H1 (cell line): Measurements from ENCODE around the gene TTC28. TPM values are rescaled to one million over a fixed set of nuclear protein-coding genes. Genes with fewer than 3 reads are reported as not detected.

Experiments used
- CTCF ChIA-PET: fragments of 300-600 bp; sonication (Branson Sonifier 250); formaldehyde crosslinking; loops from one replicate; lab custom pipeline; 2021; ENCODE audit not compliant: partially characterized antibody; lab: Charles Lee
- POLR2A ChIA-PET: fragments of 300-600 bp; sonication (Branson Sonifier 250); formaldehyde crosslinking; loops from one replicate; lab custom pipeline; 2021; ENCODE audit warnings: inconsistent platforms; ENCODE audit not compliant: partially characterized antibody; lab: Charles Lee
- DNase-seq, 2 experiments: peaks; one replicate each; pipeline versions ENCODE4 v3.0.0 to v3.0.0-alpha.2; 2010 to 2022; ENCODE audit warnings: low spot score in 2 of 2, low read depth in 1 of 2, mixed read lengths in 1 of 2
- FAIRE-seq: peaks from 2 replicates; lab custom pipeline; 2011; peaks lifted over from hg19 to GRCh38; lab: Jason Lieb, UNC
- H2AFZ ChIP-seq: 2 replicates; pipeline ENCODE4 v1.8.1; 2012; ENCODE audit warnings: low read length, inconsistent platforms
- H2AK5ac ChIP-seq: 2 replicates; pipeline ENCODE4 v1.6.1; 2013; ENCODE audit warnings: low read depth, low read length
- H2BK120ac ChIP-seq: replicated peaks from 2 replicates; pipeline ENCODE3; 2013; ENCODE audit warnings: low read depth, low read length, inconsistent platforms
- H2BK12ac ChIP-seq: 2 replicates; pipeline ENCODE4 v1.6.1; 2013; ENCODE audit warnings: low read depth, low read length
- H2BK15ac ChIP-seq: 2 replicates; pipeline ENCODE4 v1.6.1; 2013; ENCODE audit warnings: low read length
- H2BK20ac ChIP-seq: 2 replicates; pipeline ENCODE4 v1.6.1; 2013; ENCODE audit warnings: low read length
- H2BK5ac ChIP-seq: 2 replicates; pipeline ENCODE4 v1.6.1; 2013; ENCODE audit warnings: low read depth, low read length
- H3K14ac ChIP-seq: 2 replicates; pipeline ENCODE4 v1.6.1; 2013; ENCODE audit warnings: inconsistent platforms; ENCODE audit not compliant: insufficient read length
- H3K18ac ChIP-seq: 2 replicates; pipeline ENCODE4 v1.6.1; 2013; ENCODE audit warnings: low read length; ENCODE audit errors: extremely low read depth
- H3K23ac ChIP-seq: 2 replicates; pipeline ENCODE4 v1.6.1; 2013; ENCODE audit warnings: inconsistent platforms; ENCODE audit not compliant: insufficient read length
- H3K23me2 ChIP-seq: 2 replicates; pipeline ENCODE4 v1.6.1; 2013; ENCODE audit warnings: low read depth, low read length
- H3K27ac ChIP-seq: 2 replicates; pipeline ENCODE4 v1.6.1; 2011; ENCODE audit warnings: low read depth, low read length, inconsistent platforms
- H3K27me3 ChIP-seq, 4 experiments: replicated peaks in 1 of 4; 1 replicate in 1 of 4; 2 replicates in 3 of 4; pipeline versions ENCODE4 v1.6.1 to v1.8.1; 2011 to 2013; ENCODE audit warnings: low read length in 3 of 4, mild to moderate bottlenecking in 3 of 4, inconsistent platforms in 2 of 4, mixed read lengths in 2 of 4, moderate library complexity in 1 of 4; ENCODE audit not compliant: control insufficient read depth in 3 of 4, insufficient read depth in 3 of 4; ENCODE audit errors: extremely low read depth in 1 of 4
- H3K36me3 ChIP-seq, 4 experiments: 2 replicates each; pipeline versions ENCODE4 v1.6.1 to v1.8.1; 2011 to 2013; ENCODE audit warnings: mild to moderate bottlenecking in 4 of 4, low read length in 3 of 4, moderate library complexity in 2 of 4, control low read depth in 1 of 4, inconsistent platforms in 1 of 4; ENCODE audit not compliant: insufficient read depth in 4 of 4, control insufficient read depth in 2 of 4
- H3K4ac ChIP-seq: replicated peaks from 2 replicates; pipeline ENCODE3; 2013; ENCODE audit warnings: low read length, low read depth, mixed read lengths, inconsistent platforms; ENCODE audit not compliant: insufficient read length
- H3K4me1 ChIP-seq, 4 experiments: replicated peaks in 1 of 4; 1 replicate in 1 of 4; 2 replicates in 3 of 4; pipeline versions ENCODE4 v1.6.1 to v1.8.1; 2011 to 2013; ENCODE audit warnings: low read length in 3 of 4, inconsistent platforms in 2 of 4, mixed read lengths in 1 of 4; ENCODE audit not compliant: insufficient read depth in 4 of 4, control insufficient read depth in 3 of 4
- H3K4me2 ChIP-seq, 2 experiments: 2 replicates each; pipeline versions ENCODE4 v1.6.1 to v1.8.1; 2011 to 2013; ENCODE audit warnings: low read depth in 2 of 2, low read length in 2 of 2, control low read depth in 1 of 2, inconsistent platforms in 1 of 2, mild to moderate bottlenecking in 1 of 2; ENCODE audit not compliant: insufficient read depth in 1 of 2
- H3K4me3 ChIP-seq, 4 experiments: fragments of 200-600, 300-600 bp in 1 of 4; sonication (generic), shearing (Covaris generic), sonication (Bioruptor Twin) in 1 of 4; 2 replicates each; pipeline versions ENCODE4 v1.5.1 to v1.8.1; 2011 to 2016; ENCODE audit warnings: low read length in 4 of 4, low read depth in 3 of 4, control low read depth in 2 of 4, inconsistent platforms in 2 of 4, mild to moderate bottlenecking in 2 of 4, mixed read lengths in 1 of 4, moderate library complexity in 1 of 4; ENCODE audit not compliant: insufficient read depth in 2 of 4; ENCODE audit errors: extremely low read depth in 1 of 4
- H3K56ac ChIP-seq: replicated peaks from 2 replicates; pipeline ENCODE3; 2013; ENCODE audit warnings: low read depth, mild to moderate bottlenecking, mixed read lengths, low read length, inconsistent platforms; ENCODE audit not compliant: insufficient read length
- H3K79me1 ChIP-seq: 2 replicates; pipeline ENCODE4 v1.6.1; 2013; ENCODE audit warnings: low read depth, low read length, control low read depth
- H3K79me2 ChIP-seq, 2 experiments: 2 replicates each; pipeline versions ENCODE4 v1.6.1 to v1.8.1; 2012 to 2013; ENCODE audit warnings: low read length in 2 of 2, mild to moderate bottlenecking in 2 of 2, inconsistent platforms in 1 of 2; ENCODE audit not compliant: insufficient read depth in 2 of 2, control insufficient read depth in 1 of 2
- H3K9ac ChIP-seq, 4 experiments: replicated peaks in 1 of 4; 1 replicate in 1 of 4; 2 replicates in 3 of 4; pipeline versions ENCODE4 v1.6.1 to v1.8.1; 2011 to 2013; ENCODE audit warnings: low read depth in 3 of 4, low read length in 3 of 4, control low read depth in 2 of 4, mild to moderate bottlenecking in 2 of 4, moderate library complexity in 2 of 4, inconsistent platforms in 1 of 4; ENCODE audit errors: extremely low read depth in 1 of 4
- H3K9me3 ChIP-seq, 2 experiments: 2 replicates each; pipeline versions ENCODE4 v1.6.1 to v1.8.1; 2012 to 2013; ENCODE audit warnings: mild to moderate bottlenecking in 2 of 2, moderate library complexity in 2 of 2, control low read depth in 1 of 2, inconsistent platforms in 1 of 2, low read depth in 1 of 2, low read length in 1 of 2, mixed read lengths in 1 of 2; ENCODE audit not compliant: insufficient read depth in 2 of 2
- H4K20me1 ChIP-seq, 2 experiments: replicated peaks in 1 of 2; 2 replicates each; pipeline versions ENCODE3 to v1.8.1; 2011 to 2013; ENCODE audit warnings: inconsistent platforms in 2 of 2, low read length in 2 of 2, mild to moderate bottlenecking in 1 of 2; ENCODE audit not compliant: insufficient read depth in 2 of 2, control insufficient read depth in 1 of 2
- H4K5ac ChIP-seq: 2 replicates; pipeline ENCODE4 v1.6.1; 2013; ENCODE audit warnings: low read length, low read depth, mixed read lengths, inconsistent platforms; ENCODE audit not compliant: insufficient read length
- H4K8ac ChIP-seq: 2 replicates; pipeline ENCODE4 v1.8.0; 2013; ENCODE audit warnings: mild to moderate bottlenecking, moderate library complexity, low read length, inconsistent platforms; ENCODE audit not compliant: insufficient read depth; ENCODE audit errors: extremely low read depth
- H4K91ac ChIP-seq: replicated peaks from 2 replicates; pipeline ENCODE3; 2013; ENCODE audit warnings: low read length, mixed read lengths, inconsistent platforms; ENCODE audit not compliant: insufficient read length
- ASH2L ChIP-seq: fragments of 200-600, 300-600 bp; sonication (generic); IDR thresholded peaks from one replicate; pipeline ENCODE4 v1.7.1; 2017; ENCODE audit warnings: low read length
- CBX8 ChIP-seq: fragments of 300-800, 300-1000 bp; sonication (generic); IDR thresholded peaks from 2 replicates; pipeline ENCODE4 v1.7.1; 2016; ENCODE audit warnings: low read depth, low read length, borderline replicate concordance
- CHD1 ChIP-seq: IDR thresholded peaks from 2 replicates; pipeline ENCODE4 v1.6.1; 2012; ENCODE audit warnings: low read depth, low read length, improper control_type of control experiment
- FOSL1 ChIP-seq: IDR thresholded peaks from 2 replicates; pipeline ENCODE4 v1.6.1; 2011; ENCODE audit warnings: mild to moderate bottlenecking, low read depth, low read length, moderate library complexity; ENCODE audit not compliant: insufficient read depth
- HDAC2 ChIP-seq, 2 experiments: fragments of 300-600 bp in 1 of 2; sonication (generic) in 1 of 2; IDR thresholded peaks; 2 replicates each; pipeline ENCODE4 v1.6.1; 2011 to 2012; ENCODE audit warnings: low read depth in 2 of 2, low read length in 2 of 2, mild to moderate bottlenecking in 2 of 2, moderate library complexity in 2 of 2, borderline replicate concordance in 1 of 2, inconsistent platforms in 1 of 2
- POLR2A ChIP-seq, 2 experiments: IDR thresholded peaks; 1 replicate in 1 of 2; 2 replicates in 1 of 2; pipeline ENCODE4 v1.6.1; 2011; ENCODE audit warnings: low read depth in 2 of 2, low read length in 2 of 2, mild to moderate bottlenecking in 2 of 2; ENCODE audit errors: control extremely low read depth in 1 of 2
- RFX5 ChIP-seq: IDR thresholded peaks from 2 replicates; pipeline ENCODE4 v1.6.1; 2011; ENCODE audit warnings: low read depth, low read length, improper control_type of control experiment, borderline replicate concordance
- SAP30 ChIP-seq: fragments of 300-600 bp; sonication (generic); IDR thresholded peaks from 2 replicates; pipeline ENCODE4 v1.7.1; 2012; ENCODE audit warnings: low read length, moderate library complexity, mild to moderate bottlenecking, inconsistent platforms; ENCODE audit not compliant: insufficient read depth, insufficient replicate concordance
- SIN3A ChIP-seq, 2 experiments: IDR thresholded peaks in 1 of 2; conservative IDR thresholded peaks in 1 of 2; 2 replicates each; pipeline ENCODE4 v1.6.1; 2011 to 2012; ENCODE audit warnings: low read length in 2 of 2, improper control_type of control experiment in 1 of 2, low read depth in 1 of 2, mild to moderate bottlenecking in 1 of 2
- SUZ12 ChIP-seq: fragments of 200-600 bp; sonication (generic); IDR thresholded peaks from 2 replicates; pipeline ENCODE4 v1.6.1; 2012; ENCODE audit warnings: mild to moderate bottlenecking, inconsistent platforms, low read length, moderate library complexity, mixed read lengths
- ZNF274 ChIP-seq: IDR thresholded peaks from 2 replicates; pipeline ENCODE4 v1.7.0; 2012; ENCODE audit warnings: low read length, borderline replicate concordance; ENCODE audit errors: extremely low read depth
- WGBS, 2 experiments: shearing (Covaris generic) in 1 of 2; methylation state at CpG; one replicate each; pipeline versions ENCODE4 v1.1.6 to v1.1.7; 2013 to 2015; ENCODE audit warnings: low lambda C conversion rate in 2 of 2, mixed read lengths in 2 of 2, inconsistent platforms in 1 of 2, low coverage in 1 of 2, missing lambda C conversion rate in 1 of 2; ENCODE audit not compliant: insufficient replicate concordance in 2 of 2, insufficient coverage in 1 of 2, insufficient read length in 1 of 2; ENCODE audit errors: extremely low coverage in 1 of 2, missing lambda C conversion rate in 1 of 2; 5-methylcytosine and 5-hydroxymethylcytosine counted together
- polyA plus RNA-seq, 7 experiments: library from polyadenylated mRNA; depleted of rRNA in 3 of 7; stranded (reverse) in 5 of 7; unstranded in 2 of 7; fragments of >200 nt in 5 of 7; fragments of 200-250 nt in 2 of 7; gene quantifications; 1 replicate in 5 of 7; 2 replicates in 1 of 7; 4 replicates in 1 of 7; pipeline versions ENCODE4 v1.2.1 to v1.2.3, GENCODE V29; 2011 to 2013; ENCODE audit warnings: missing spikeins in 2 of 7, mixed read lengths in 2 of 7
- total RNA-seq: library from RNA; stranded (reverse); fragmentation: NEBNext Ultra II Directional; extraction: Animal tissue kit (Norgen Biotek cat#: 25700); gene quantifications from 2 replicates; pipeline ENCODE4 v1.2.1, GENCODE V29; 2021
- TF ChIP-seq, protein P1 (sequence below): IDR thresholded peaks from 2 replicates; pipeline ENCODE4 v1.6.1; 2011; ENCODE audit warnings: low read depth, mild to moderate bottlenecking, low read length; ENCODE audit not compliant: insufficient read depth

TTC28 gene
- total and polyA plus RNA-seq, 2 of the 8 experiments (the other 6 are each of a cell fraction or from before 2014, with no cell fraction given) = 2.6 to 12.6 TPM

DNA sequence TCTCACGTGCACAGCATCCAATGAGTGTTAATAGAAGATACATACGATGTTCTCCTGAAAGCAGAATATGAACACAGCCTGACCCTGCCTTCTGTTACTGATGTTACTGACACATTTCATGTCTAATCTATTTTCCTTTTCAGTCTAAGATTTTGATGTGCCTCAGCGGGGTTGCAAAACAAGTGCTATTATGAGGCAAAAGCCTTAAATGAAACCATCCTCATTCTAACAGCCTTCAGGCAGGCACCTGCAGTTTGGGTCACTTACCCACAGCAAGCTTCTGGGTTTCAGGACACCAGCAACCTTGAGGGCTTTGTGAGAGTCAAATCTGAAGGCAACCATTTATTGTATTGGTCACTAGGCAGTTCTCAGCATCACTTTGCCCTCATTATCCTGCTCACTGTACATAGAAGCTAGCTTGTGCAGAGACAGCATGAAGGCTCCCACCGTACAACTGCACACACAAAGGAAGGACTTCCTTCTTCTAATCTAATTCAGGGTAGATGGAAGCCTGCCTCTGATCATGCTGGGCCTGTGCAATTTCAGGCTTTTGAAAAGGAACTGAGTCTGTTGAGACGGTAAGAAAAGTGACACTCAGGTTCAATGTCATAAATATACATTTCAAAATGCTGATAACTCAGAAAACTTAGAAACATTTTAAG lies 577.4 kb downstream of the TTC28 start:
- Histone ChIP-seq H2BK120ac (no peak overlapping the region), H4K8ac (no peak overlapping the region), H3K4ac (no peak overlapping the region), H3K4me2 (no peak overlapping the region), H3K14ac (no peak overlapping the region), H3K36me3 (no peaks in the 10 kb centered on the region; a peak in 1 of 8 replicates), H2BK15ac (no peak overlapping the region), H3K18ac (no peak overlapping the region), H3K23me2 (no peaks in the 10 kb centered on the region), H3K4me1 (no peaks in the 10 kb centered on the region), H3K56ac (no peak overlapping the region), H2AK5ac (no peak overlapping the region), H4K5ac (no peak overlapping the region), H2BK5ac (no peak overlapping the region), H2AFZ (no peak overlapping the region), H3K79me1 (no peaks in the 10 kb centered on the region), H2BK12ac (no peak overlapping the region), H4K91ac (no peak overlapping the region), H3K9ac (no peak overlapping the region), H3K27ac (no peak overlapping the region), H2BK20ac (no peak overlapping the region), H3K4me3 (no peak overlapping the region), H3K9me3 (no peaks in the 10 kb centered on the region), H3K27me3 (no peaks in the 10 kb centered on the region), H3K79me2 (no peaks in the 10 kb centered on the region), H3K23ac (no peak overlapping the region), H4K20me1 (no peaks in the 10 kb centered on the region)
- 80% methylated on average over 5 of the region's 5 CpGs; no CpG with 5 or more reads in 1 of the 2 experiments for WGBS, 2 experiments
- POLR2A ChIA-PET = no interaction called here
- no peak for FAIRE-seq
- CTCF ChIA-PET = interaction anchor here (1.1 to 3.9 kb wide), 3 partner anchors 10 to 150 kb away, joined by 3 to 18 read pairs (median 3); no protein-coding TSS in a partner anchor
- DNase-seq = no peak
- TF ChIP-seq ASH2L (no peak), RFX5 (no peak), SUZ12 (no peak), CBX8 (no peak), SIN3A (conservative IDR thresholded peaks at IDR 0.05 in 1 of 2, IDR thresholded peaks at IDR 0.05 in 1 of 2; ENCODE audit: low read depth in 1 of 2, low read length in 2 of 2) (no peak), CHD1 (no peak), HDAC2 (IDR thresholded peaks at IDR 0.05; ENCODE audit: borderline replicate concordance in 1 of 2, low read depth in 2 of 2, low read length in 2 of 2) (no peak), POLR2A (IDR thresholded peaks at IDR 0.05; ENCODE audit: control extremely low read depth in 1 of 2, low read depth in 2 of 2, low read length in 2 of 2) (no peak), FOSL1 (no peak), ZNF274 (no peak), SAP30 (no peak)
- TF ChIP-seq, protein P1, sequence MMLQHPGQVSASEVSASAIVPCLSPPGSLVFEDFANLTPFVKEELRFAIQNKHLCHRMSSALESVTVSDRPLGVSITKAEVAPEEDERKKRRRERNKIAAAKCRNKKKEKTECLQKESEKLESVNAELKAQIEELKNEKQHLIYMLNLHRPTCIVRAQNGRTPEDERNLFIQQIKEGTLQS = no peak
